Measurements from ENCODE around the gene NEK9. TPM values are rescaled to one million over a fixed set of nuclear protein-coding genes. Genes with fewer than 3 reads are reported as not detected.
A peak's percentile ranks its signal among the peaks of the same experiment; 100 is the strongest.

NEK9 gene
- total RNA-seq, 4 donors from 2014 or later = 22.2 to 58.3 (median 34.3) TPM

DNA sequence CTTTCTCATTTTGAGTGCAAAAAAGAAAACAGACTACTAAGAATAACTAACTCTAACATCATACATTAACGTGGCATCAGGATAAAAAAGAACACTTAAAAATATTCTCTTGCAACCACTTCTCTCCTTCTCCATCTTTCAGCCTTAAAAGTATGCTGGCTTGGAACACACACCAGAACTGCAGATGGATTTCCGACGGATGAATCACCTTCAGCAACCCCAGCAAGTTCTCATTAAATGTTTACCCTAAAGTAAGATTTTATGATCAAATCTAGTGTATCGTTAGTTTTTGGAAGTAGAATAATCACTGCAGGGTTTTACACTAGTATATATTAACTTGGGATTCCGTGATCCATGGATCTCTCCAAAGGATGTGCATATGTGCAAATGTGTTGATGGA, 1.2 kb downstream of the NEK9 start:
- H3K4me1 ChIP-seq = peaks cover 42% of the 10 kb centered on the region
- peaks cover 3% of the 10 kb centered on the region for H3K36me3 ChIP-seq
- 70% methylated on average over 5 of the region's 5 CpGs for WGBS
- H3K4me3 ChIP-seq = peak overlapping the region; percentile 69
- H3K9me3 ChIP-seq = no peaks in the 10 kb centered on the region
- no peak for TF ChIP-seq EP300 (IDR thresholded peaks at IDR 0.05)
- no peak for TF ChIP-seq POLR2A (IDR thresholded peaks at IDR 0.05)
- TF ChIP-seq POLR2AphosphoS5 (IDR thresholded peaks at IDR 0.05) = no peak
- no peak for TF ChIP-seq CTCF (IDR thresholded peaks at IDR 0.05)
- DNase-seq (ENCODE audit: low spot score in 2 of 2) = no peak
- H3K27ac ChIP-seq = no peak overlapping the region
- no peaks in the 10 kb centered on the region for H3K27me3 ChIP-seq

DNA sequence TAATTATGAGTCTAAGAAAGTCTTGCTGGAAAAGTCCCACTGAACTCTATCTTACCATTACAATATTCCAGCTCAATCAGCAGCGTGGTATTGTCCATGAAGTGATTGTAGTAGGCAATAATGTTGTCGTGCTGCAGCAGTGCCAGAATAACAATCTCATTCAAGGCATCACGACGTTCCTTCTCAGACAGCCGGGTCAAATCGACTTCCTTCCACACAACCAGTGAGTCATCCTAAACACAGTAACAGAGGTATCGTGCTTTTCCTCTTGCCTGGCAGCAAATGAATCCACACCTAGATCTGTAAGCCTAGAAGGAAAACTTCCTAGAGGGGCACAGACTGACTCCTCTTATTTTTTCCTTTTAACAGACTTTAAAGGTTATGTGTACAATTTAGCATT, 2.9 kb downstream of the NEK9 start:
- Histone ChIP-seq H3K4me1 (peaks cover 42% of the 10 kb centered on the region), H3K27ac (no peak overlapping the region), H3K9me3 (no peaks in the 10 kb centered on the region), H3K36me3 (peaks cover 19% of the 10 kb centered on the region), H3K27me3 (no peaks in the 10 kb centered on the region), H3K4me3 (no peak overlapping the region)
- WGBS = 21% methylated on average over 7 of the region's 7 CpGs
- DNase-seq (ENCODE audit: low spot score in 2 of 2) = no peak
- TF ChIP-seq POLR2AphosphoS5 (IDR thresholded peaks at IDR 0.05) (peak in 1 of 3 donors; percentile 40), EP300 (IDR thresholded peaks at IDR 0.05) (no peak), POLR2A (IDR thresholded peaks at IDR 0.05) (no peak), CTCF (IDR thresholded peaks at IDR 0.05) (no peak)

DNA sequence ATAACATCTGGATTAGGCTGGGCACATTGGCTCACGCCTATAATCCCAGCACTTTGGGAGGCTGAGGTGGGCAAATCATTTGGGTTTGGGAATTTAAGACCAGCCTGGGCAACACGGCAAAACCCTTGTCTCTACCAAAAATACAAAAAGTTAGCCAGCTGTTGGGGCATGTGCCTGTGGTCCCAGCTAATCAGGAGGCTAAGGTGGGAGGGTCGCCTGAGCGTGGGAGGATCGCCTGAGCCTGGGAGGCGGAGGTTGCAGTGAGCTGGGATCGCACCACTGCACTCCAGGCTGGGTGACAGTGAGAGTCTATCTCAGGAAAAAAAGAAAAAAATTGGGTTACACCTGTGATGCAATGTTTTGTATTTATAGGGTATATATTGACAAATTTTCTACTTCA, 5.3 kb downstream of the NEK9 start:
- Histone ChIP-seq H3K4me3 (no peak overlapping the region), H3K27ac (no peak overlapping the region), H3K36me3 (peaks cover 41% of the 10 kb centered on the region), H3K4me1 (peaks cover 26% of the 10 kb centered on the region), H3K9me3 (no peaks in the 10 kb centered on the region), H3K27me3 (no peaks in the 10 kb centered on the region)
- no peak for DNase-seq (ENCODE audit: low spot score in 2 of 2)
- TF ChIP-seq CTCF (IDR thresholded peaks at IDR 0.05) = no peak
- TF ChIP-seq POLR2A (IDR thresholded peaks at IDR 0.05) = no peak
- no peak for TF ChIP-seq POLR2AphosphoS5 (IDR thresholded peaks at IDR 0.05)
- no peak for TF ChIP-seq EP300 (IDR thresholded peaks at IDR 0.05)
- 93% methylated on average over 7 of the region's 7 CpGs for WGBS

DNA sequence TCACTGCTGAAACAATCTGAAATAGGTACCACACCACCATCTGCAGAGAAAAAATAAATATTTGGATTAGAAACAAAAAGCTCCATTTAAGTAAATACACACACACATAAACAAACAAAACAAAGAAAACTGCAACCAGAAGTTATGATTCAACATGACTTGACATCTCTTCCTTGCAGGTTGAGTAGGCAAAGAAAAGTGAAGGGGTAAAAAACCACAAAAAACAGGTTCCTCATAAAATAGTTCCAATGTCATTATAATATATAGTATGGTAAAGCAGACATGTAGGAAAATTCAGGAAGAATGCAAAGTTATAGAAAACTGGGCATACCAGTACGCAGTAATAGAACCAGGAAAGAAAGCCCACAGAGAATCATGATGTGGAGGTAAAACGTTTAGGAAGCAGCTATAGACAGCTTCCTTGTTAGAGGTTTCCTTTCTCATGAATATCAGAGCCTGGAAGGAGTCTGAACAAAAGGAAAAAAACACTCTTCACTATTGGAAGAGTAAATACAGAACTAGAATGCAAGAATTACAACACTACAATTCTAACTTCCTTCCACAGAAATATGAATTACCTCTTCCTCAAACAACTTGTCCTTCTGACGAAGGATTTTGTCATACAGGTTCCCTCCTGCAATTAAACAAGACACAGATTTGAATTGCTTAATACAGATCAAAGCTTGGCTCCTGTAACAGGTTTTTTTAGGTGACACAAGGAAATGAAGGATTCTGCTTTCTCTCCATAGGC, 6.1 kb downstream of the NEK9 start:
- WGBS = 64% methylated on average over 3 of the region's 3 CpGs
- Histone ChIP-seq H3K4me3 (no peak overlapping the region), H3K36me3 (peaks cover 49% of the 10 kb centered on the region), H3K9me3 (no peaks in the 10 kb centered on the region), H3K27me3 (no peaks in the 10 kb centered on the region), H3K4me1 (peaks cover 19% of the 10 kb centered on the region), H3K27ac (no peak overlapping the region)
- TF ChIP-seq POLR2AphosphoS5 (IDR thresholded peaks at IDR 0.05) (no peak), POLR2A (IDR thresholded peaks at IDR 0.05) (no peak), CTCF (IDR thresholded peaks at IDR 0.05) (no peak), EP300 (IDR thresholded peaks at IDR 0.05) (no peak)
- DNase-seq (ENCODE audit: low spot score in 2 of 2) = no peak

DNA sequence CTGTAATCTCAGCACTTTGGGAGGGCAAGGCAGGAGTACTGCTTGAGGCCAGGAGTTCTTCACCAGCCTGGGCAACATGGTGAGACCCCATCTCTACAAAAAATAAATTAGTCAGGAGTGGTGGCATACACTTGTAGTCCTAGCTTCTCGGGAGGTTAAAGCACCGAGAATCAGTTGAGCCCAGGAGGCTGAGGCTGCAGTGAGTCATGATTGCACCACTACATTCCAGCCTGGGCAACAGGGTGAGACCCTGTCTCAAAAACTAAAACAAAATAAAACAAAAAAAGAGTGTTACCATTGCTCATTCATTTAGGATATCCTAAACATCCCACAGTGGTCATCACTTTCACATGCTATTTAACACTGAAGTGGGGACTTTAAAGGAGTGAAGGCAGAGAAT, 7.8 kb downstream of the NEK9 start:
- H3K4me3 ChIP-seq = no peak overlapping the region
- no peaks in the 10 kb centered on the region for H3K27me3 ChIP-seq
- TF ChIP-seq POLR2AphosphoS5 (IDR thresholded peaks at IDR 0.05) = no peak
- no peak overlapping the region for H3K27ac ChIP-seq
- H3K4me1 ChIP-seq = peaks cover 4% of the 10 kb centered on the region
- DNase-seq (ENCODE audit: low spot score in 2 of 2) = no peak
- peaks cover 66% of the 10 kb centered on the region for H3K36me3 ChIP-seq
- H3K9me3 ChIP-seq = no peaks in the 10 kb centered on the region
- 89% methylated on average over 2 of the region's 2 CpGs for WGBS
